Measurements from ENCODE around the gene KIF16B.
A peak's percentile ranks its signal among the peaks of the same experiment; 100 is the strongest.
"Not testable (repeated sequence)": the region's sequence is repeated elsewhere in the genome, so short reads cannot be mapped to it uniquely, and the experiment has no call there.

Gene KIF16B

DNA sequence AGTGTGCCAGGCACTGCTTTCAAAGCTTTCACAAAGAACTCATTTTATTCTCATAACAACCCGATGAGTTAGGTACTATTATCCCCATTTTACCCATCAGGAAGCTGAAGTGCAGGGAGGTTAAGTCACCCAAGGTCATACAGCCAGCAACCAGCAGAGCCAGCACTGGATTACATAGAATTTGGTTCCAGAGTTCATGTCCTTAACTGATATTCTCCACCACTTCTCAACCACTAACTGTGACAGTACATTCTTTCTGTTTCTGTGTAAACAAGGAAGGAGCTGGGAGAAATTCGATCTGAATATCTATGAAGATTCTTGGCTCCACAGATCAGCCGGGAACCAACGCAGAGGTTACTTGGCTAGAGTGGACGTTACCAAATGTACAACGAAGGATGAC is 98.0 kb downstream of the KIF16B start:
- peak; percentile 20 for DNase-seq (ENCODE audit: low read depth)

DNA sequence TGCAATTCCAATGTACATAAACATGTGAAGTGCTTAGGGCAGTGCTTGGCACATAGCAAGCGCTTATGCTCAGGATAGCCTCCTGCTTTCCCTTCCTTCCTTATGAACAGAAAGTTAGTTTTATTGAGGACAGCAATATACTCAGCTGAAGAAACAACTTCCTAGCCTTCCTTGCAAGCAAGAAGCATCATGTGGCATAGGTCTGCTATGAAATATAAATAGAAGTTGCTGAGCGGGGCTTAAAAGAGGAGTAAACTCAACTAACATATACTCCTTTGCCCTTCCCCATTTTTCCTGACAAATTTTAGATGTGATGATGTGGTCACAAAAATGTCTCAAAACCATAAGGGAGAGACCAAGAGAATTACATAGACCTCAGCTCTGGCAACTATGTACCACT is 98.9 kb downstream of the KIF16B start:
- no peak for DNase-seq (ENCODE audit: low read depth)

DNA sequence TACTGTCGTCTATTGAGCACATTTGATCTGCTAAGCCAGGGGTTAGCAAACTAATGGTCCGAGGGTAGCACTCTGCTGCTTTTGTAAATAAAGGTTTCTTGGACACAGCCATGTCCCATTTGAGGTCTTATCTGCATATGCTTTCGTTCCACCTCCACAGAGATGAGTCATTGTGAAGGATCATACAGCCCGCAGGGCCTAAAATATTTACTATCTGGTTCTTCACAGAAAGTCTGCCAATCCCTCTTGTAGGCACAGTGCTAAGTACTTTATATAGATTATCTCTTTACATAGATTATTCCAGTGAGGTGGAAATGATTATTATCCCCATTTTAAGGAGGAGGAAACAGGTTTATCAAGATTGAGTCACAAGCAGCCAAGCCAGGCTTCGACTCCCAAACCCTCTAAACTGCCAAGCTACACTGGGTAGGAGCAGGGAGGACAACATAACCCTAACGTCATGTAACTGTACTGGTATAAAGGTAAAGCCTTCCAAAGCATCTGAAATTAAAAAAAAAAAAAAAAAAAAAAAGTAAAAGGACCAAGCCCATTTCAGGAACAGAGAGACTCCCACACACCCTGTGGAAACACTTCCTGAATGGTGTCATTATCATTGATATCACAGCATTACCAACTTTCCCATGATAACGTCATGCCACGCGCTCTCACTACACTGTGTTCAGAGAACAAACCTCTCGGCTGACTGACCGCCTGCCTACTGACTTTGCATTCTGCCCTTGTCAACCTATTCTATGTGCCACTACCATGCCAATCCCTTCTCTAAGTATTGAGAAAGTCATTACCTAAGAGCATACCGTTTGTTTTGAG is 101.0 kb downstream of the KIF16B start:
- no peak for DNase-seq (ENCODE audit: low read depth)

DNA sequence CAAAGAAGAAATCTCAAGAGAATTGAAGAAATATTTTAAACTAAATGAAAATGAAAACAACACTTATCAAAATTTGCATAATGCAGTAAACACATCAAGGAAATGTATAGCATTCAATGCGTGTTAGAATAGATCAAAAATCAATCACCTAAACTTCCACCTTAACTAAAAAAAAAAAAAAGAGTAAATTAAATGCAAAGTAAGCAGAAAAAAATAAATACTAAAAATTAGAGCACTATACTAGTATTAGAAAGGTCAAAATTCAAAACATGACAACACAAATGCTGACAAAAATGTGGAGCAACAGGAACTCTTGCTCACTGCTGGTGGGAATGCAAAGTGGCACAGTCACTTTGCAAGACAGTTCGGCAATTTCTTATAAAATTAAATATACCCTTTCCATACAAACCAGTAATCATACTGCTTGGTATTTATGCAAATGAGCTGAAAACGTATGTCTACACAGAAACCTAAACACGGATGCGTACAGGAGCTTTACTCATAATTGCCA is 103.8 kb downstream of the KIF16B start:
- DNase-seq (ENCODE audit: low read depth), result no peak

DNA sequence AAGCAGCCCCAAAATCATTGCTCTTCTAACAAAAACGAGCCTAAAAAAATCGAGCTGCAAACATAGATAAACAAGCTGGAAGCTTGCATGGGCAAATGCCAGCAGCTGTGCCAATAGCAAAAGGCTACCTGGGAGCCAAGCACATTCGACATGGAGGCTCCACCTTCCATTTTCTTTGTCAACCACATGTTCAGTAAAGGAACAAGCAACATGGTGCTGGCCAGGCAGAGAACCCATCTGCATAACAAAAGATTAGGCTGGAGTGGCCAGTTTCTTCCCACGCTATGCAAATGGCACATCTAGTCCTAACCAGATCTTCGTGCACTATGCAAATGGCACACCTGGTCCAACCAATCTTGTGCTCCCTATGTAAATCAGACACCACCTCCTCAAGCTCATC is 110.5 kb downstream of the KIF16B start:
- no peak for DNase-seq (ENCODE audit: low read depth)

DNA sequence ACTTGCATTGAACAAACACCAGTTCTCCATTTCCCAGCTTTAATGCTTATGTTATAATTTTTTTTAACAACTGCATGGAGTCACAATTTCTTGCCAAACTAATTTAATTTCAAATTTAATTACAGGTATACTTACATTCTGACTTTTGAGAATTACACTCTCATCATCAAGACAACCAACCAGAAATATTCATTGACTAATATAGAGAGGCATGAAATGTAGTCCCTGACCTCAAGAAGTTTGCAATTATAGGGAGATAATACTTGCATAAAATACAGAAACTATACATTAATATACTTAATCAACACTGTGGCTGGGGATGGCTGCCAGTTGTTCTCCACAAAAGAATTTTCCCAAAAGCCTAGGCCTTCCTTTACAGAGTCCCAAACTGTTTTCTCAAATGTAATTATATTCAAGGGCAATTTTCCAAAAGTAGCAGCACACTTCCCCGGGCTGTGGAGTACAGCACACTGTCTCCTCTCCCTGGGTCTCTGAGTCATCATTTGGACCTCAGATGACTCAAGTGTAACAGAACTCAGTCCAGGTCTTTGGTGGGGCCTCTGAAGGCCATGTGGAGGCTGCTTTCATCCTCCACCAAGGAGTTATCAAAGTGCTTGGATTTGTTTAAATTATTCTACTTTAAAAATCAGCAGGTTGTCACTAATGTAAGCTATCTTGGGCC is 114.1 kb downstream of the KIF16B start:
- DNase-seq (ENCODE audit: low read depth), result peak; percentile 89

DNA sequence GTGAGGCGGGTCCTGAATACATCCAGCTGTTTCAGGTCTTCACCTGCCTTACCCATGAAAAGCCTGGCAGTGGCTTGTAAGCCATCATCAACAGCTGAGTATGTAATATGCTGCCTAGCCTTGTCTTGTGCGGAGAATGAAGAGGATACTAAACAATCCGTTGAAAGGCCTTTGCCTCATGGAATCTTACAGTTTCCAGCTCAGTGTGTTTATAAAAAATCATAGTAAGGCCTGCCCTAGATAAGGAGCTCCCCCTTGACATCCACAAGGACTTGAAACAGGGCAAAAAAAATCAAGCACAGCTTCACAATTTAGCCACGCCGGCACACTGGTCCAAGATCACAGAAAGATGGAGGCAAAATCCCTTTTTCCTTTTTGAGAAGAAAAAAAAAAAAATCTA is 115.7 kb downstream of the KIF16B start:
- DNase-seq (ENCODE audit: low read depth), result no peak

DNA sequence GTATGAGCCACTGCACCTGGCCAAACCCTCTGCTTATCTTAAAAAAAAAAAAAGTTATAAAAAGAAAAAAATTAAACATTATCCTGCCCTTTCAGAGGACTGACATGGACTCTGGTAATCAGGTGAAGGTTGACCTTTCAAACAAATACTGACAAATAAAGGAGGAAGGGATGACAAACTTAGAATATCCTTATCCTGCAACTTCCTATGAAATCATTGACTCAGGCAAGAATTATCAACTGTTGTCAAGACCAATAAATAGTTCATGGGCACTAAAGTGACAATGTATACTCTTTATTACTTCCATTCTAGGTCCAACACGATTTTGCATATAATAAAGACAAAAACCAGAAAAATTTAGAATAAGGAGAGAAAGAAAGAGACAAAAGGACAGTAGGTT is 117.9 kb downstream of the KIF16B start:
- no peak for DNase-seq (ENCODE audit: low read depth)

DNA sequence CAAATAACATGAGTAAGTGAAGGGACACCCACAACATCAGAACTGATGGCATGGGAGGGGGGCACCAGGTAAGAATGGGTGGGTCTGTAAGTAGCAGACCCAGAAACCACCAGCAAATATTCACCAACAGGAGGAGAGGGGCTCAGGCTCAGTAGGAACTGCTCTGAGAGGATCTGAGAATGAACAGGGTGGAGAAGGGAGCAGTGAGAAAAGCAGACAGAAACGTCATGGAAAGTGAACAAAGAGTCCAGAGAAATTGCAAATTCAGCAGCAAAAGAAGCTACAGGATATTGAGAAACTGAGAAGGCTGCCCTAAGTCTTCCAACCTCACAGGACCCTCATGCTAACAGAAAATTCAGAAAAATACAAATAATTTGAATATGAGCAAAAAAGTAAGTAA is 121.3 kb downstream of the KIF16B start:
- DNase-seq (ENCODE audit: low read depth), result no peak

DNA sequence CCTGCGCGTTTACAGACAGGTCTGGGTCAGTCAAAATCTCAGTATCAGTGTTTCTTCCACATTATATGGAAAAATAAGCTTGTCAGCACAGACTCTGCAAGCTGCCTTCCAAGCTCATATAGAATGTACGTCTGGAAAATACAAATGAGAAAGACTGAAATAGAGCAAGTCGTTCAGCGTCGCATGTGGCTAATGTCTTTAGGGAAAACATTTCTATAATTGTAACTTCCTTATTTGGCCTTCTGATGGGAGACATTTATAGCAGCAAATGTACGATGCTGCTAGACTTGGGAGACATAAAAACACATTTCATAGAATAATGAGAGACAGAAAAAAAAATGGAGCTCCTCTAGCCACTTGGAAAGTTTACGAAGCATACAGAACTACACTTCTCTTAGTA is 122.2 kb downstream of the KIF16B start:
- no peak for DNase-seq (ENCODE audit: low read depth)

DNA sequence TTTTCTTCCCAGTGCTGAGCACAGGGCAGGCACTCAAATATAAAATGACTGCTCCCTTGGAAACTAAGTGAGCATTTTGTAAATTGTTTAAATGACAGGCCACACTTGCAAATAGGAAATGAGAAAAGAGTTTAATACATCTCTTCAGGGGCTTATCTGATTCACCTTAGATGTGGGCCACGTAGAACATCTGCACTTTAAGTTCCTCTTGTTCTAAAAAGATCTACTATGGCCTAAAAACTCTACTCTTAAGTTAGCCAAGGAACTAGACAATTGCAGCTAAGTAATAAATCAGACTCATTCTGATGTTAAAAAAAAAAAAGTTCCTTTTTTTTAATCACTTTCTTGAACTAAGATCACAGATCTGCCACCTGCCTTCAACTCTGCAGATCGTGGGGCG is 126.3 kb downstream of the KIF16B start:
- no peak for DNase-seq (ENCODE audit: low read depth)

DNA sequence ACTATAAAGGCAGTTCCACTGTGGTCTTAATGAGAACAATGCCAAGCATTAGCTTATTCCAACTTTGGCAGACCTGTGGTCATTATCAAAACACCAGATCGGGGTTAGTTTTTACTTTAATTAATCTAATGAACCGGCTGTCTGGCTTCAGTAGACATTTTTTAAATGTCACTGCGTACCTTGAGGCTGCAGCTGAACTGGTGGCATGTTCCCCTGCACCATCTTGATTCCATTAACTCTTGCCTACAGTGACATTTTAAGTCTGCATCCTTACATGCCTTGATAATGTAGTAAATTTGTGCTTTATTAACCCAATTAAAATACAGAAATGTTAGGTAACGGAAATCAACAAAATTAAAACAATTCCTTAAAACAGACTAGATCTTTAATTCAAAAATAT is 127.0 kb downstream of the KIF16B start:
- DNase-seq (ENCODE audit: low read depth), result no peak

DNA sequence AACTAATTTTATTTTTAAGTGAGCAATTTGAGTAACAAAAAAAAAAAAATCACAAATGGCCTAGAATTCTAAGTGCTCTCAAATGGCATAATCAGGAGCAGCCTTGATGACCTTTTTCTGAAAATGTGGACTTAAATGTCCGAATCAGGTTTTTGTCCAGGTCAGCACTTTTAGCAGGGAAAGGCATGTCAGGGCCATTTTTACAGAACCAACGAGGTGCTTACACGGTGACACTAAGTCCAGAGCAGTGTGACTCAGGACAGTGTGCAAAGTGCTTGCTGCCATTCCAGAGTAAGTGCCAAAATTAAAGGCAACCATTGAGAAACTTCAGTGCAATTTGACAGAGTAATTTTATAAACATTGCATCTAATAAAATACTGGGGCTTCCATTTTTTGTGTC is 127.8 kb downstream of the KIF16B start:
- no peak for DNase-seq (ENCODE audit: low read depth)

DNA sequence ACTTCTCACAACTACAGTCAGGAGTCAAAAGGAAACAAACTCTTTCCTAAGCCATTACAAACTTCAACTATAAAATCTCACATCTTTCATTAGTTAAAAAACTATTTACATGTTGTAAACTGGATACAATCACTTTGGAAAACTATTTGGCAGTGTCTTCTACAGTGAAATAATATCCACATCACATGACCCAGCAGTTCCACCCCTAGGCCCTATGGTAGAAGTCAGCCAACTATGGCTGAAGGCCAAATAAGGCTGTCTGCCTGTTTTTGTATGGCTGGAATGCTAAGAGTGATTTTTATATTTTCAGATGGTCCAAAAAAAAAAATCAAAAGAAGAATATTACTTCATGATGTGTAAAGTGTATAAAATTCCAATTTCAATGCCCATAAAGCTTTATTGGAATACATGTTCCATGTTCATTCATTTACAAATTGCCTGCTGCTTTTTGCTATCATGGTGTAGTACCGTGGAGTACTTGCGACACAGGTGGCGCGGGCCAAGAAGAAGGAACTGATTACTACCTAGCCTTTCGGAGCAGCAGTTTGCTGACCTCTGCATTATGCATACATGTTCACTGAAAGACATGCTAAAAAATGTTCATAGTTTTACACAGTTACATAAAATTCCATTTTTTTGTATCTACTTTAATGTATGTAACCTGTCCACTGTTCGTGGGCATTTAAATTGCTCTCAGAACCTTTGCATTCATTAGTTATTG is 129.0 kb downstream of the KIF16B start:
- peak; percentile 29 for DNase-seq (ENCODE audit: low read depth)

DNA sequence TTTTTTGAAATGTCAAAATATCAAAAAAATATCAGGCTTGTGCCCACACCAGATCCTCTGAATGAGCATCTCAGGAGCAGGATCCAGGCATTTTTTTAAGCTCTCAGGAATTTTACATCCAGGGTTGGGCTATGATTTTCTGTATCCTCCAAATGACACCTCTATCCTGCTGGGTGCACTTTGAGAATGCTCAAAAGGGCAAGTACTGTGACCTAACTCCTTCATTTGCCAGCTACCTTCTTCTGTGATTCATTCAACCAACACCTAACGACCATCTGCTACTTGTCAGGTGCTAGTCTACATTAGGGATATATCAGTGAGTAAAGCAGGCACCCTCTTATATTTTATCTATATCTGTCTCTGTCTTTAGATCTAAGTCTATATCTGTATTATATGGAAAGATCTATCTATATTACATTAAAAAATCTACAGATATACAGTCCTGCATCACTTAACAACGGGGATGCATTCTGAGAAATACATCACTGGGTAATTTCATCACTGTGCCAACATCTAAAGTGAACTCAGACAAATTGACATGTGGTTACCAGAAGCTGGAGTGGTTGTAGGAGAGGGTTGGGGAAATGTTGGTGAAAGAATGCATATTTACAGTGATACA is 131.6 kb downstream of the KIF16B start:
- no peak for DNase-seq (ENCODE audit: low read depth)

DNA sequence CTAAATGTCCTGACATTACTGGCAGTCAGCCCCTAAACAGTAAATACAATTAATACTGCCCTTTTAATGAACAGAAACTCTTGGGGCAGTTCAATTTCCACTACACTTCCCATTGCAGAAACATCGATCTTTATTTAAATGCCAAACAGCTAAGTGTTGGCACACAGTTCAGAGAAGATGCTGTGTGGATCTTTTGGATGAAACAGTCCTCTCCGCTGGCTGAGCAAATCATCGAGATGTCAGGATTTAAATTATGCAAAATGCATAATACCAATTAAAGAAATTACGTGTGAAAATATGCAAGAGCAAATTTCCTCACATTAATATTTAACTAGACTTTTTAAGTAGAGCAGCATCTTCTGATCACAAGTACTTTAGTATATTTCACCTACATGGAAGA is 132.6 kb downstream of the KIF16B start:
- no peak for DNase-seq (ENCODE audit: low read depth)

DNA sequence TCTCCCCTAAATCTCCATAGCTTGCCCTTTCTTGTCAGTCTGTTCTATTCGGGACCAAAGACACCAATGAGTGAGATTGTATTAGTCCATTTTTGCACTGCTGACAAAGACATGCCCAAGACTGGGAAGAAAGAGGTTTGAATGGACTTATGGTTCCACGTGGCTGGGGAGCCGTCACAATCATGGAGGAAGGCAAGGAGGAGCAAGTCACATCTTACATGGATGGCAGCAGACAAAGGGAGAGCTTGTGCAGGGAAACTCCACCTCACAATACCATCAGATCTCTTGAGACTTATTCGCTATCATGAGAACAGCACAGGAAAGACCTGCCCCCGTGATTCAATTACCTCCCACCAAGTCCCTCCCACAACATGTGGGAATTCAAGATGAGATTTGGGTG is 133.7 kb downstream of the KIF16B start:
- not testable (repeated sequence) for DNase-seq (ENCODE audit: low read depth)

DNA sequence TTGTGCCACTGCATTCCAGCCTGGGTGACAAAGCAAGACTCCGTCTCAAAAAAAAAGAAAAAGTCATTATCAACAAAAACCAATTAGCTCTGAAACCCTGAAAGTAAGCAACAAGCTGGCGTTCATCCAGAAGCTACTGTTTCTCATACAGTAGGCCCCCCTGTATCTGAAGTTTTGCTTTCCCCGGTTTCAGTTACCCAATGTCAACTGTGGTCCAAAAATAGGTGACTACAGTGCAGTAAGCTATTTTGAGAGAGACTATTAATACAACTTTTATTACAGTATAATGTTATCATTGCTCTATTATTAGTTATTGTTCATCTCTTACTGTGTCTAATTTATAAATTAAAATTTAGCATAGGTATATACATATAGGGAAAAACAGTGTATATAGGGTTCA is 135.1 kb downstream of the KIF16B start:
- DNase-seq (ENCODE audit: low read depth), result no peak

DNA sequence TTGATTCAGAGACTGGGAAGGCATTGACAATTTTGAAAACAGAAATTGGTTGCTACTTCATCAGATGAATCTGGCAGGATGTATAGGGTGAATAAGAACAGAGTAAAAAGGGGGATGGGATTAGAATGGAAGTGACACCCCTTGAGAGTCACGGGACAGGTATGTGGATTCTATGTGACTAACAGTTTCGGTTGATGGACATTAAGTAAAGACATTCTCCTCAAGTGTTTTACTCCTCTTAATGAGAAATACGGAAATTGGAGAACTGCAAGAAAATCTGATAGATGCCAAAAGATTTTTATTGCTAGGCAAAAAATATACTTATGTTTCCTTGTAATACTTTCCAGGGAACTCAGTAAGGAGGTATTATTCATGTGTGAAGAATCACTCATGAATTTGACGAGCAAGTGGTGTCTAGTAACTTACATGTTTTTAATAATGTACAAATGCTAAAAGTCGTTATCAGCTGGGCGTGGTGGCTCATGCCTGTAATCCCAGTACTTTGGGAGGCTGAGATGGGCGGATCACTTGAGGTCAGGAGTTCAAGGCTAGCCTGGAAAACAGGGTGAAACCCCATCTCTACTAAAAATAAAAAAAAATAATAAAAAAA is 135.8 kb downstream of the KIF16B start:
- DNase-seq (ENCODE audit: low read depth), result no peak

DNA sequence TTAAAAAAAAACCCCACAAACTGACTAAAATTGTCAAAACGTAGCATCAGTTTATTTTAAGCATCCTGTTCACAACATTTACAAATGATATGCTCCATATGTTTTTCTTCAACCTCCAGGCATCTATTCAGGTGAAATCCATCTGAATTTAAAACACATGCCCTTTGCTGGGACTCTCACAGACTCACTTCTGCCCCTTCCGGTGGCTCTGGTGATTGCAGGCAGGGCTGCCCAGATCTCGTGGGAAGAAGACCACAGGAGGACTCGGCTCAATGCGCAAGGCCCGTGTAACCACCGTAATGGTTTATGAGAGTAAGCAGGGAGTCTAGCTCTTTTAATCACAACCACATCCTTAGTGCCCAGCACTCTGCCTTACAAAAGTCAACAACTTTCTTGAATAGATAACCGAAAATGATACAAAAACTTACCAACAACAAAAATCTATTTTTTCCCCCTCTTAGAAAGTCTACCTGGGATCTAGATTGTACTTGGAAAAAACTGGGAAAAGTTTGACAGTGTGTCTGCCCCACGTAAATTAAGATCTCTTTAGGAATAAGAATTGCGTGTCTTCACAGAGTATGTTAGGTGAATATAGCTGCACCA is 139.1 kb downstream of the KIF16B start:
- DNase-seq (ENCODE audit: low read depth), result peak; percentile 7

DNA sequence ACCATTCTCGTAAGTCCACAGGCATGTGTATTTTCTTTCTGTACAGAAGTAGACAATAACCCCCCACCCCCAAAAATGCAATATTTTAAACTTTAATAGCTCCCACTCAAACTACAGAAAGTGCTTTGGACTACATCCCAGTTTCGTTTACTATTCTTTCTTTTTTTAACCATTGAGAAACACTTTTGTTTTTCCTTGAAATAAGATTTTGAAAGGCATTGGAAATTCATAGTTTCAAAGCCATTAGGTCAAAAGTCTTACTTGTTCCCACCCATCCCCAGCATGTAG is 140.0 kb downstream of the KIF16B start:
- DNase-seq (ENCODE audit: low read depth), result no peak
